SHP77 (cell line): Measurements from ENCODE around the gene THAP4.
"Not testable (repeated sequence)": the region's sequence is repeated elsewhere in the genome, so short reads cannot be mapped to it uniquely, and the experiment has no call there.

Experiments used
- DNase-seq, 2 experiments: peaks; one replicate each; lab custom pipeline; 2025; lab: John Stamatoyannopoulos, UW

The THAP4 gene

DNA sequence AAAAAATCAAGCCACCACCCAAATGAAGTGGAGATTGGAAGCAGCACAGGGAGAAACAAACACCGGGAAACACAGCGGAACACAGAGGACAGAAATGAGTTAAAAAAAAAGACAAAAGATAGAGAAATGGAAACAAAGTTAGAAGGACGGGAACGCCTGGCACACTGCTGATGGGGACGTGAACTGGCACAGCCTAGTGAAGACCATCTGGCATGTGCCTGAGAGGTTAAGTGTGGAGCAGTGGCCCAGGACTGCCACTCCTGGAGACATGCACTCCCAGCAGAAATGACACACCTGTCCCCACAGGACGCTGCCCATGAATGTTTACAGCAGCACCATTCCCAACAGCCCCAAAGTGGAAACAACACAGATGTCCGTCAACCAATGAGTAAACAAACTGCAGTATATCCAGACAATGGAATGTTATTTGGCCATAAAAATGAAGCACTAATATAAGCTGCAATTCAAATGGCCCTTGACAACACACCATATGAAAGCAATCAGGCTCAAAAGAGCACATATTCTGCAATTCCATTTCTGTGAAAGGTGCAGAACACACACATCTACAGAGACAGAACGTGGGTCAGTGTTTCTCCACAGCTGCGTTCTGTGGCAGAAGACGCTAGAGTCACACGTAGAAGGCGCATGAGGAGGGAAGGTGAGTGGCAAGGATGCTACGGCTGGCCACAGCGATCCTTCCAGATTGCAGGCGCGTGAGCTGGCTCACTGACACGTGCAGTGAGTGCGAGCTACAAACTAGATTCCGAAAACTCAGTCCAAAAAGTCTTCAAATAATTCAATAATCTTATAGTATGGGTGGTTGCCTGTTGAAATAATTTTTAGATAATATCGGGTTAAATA, 24.6 kb downstream of the THAP4 start:
- DNase-seq: no peak

DNA sequence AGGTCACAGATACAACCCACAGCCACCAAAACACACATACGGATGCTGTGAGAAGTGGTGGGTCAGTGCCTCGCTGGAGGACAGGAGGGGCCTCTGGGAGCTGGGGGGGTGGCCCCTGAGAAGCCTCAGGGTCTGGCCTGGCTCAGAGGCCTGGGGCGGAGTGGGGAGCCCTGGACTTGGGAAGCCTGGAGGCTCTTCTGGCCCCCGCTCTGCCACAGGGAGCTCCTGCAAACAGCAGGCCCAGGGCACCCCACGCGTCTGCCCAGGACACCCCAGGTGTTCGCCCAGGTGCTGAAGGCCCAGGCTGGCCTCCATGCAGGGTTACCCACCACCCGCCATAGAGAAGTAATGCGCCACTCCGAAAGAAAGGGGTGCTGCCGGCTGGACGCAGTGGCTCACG, 25.9 kb downstream of the THAP4 start:
- DNase-seq: no peak

DNA sequence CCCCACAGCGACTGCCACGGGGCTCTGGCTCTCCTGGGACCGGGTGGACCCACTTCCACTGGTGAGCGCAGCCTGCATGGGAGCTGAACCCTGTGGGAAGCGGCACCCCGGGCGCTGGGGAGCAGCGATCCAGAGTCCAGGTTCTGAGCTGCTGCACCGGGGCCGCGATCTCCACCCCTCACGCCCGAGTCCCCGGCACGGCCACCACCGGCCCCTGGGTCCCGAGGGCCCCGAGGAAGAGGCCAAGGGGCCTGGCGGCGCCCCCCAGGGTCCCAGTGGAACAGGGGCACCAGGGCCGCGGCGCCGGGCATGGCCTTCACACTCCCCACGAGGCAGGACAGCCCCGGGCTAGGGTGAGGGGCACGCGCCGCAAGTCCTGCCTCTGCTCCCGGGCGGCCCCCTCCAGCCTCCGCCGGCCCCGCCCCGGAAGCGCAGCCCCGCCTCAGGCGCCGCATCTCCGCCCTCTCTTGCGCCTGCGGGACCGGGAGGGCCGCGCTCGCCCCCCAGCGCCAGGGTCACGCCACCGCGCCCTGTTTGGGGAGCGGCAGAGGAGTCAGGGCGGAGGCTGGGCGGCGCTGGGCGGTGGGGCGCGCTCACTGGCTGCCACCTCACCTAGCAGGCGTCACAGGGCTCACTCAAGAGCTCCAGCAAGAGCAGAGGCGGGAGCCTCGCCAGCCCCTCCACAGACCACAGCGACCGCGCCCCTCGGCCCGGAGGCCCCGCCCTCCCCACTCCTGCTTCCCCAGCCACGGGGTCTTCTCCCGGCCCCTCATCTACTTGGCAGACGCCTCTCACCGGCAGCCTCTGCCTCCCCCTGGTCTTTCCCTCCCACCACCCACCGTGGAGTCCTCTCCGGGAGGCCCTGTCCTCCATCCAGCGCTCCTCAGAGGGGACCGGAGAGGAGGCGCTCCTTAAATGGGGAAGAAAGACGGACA, 26.8 kb downstream of the THAP4 start:
- DNase-seq: no peak

DNA sequence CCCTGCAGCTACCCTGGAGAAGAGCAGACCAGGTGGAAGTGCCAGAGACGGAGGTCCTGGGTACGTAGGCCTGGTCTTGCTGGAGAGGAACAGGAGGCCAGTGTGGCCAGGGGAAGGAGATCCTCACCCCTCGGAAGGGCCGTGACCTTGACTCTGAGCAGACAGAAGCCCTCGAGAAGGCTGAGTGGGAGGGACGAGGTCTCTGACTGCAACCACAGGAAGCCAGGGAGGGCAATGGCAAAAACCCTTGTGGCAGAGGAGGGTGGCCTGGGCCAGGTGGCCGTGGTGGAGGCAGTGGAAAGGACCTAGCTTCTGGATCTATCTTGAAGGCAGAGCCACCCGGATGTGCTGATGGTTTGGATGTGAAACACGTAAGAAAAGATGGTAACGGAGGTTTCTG, 28.1 kb downstream of the THAP4 start:
- DNase-seq: no peak

- no peak for DNase-seq
Measured at GRCh38 chr2:241607162-241607885, 29.6 kb downstream of the THAP4 start.

- no peak for DNase-seq
Measured at GRCh38 chr2:241606186-241606585, 30.8 kb downstream of the THAP4 start.

DNA sequence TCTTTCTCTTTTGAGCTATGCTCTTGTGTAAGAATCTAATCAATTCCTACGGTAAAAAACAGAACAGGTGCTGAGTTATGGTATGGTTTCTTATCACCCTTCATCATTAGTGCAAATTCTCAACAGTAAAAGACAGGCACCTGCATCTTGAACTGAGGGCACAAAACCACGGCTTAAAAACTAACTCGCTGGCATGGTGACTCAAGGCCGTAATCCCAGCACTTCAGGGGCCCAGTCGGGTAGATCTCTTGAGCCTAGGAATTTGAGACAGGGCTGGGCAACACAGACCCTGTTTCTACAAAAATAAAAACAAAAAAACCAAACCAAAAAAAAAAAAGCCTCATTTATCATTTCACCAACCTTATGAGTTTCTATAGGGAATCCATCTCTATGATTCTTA, 33.3 kb downstream of the THAP4 start:
- DNase-seq: no peak

- no peak for DNase-seq
Measured at GRCh38 chr2:241602720-241603119, 34.2 kb downstream of the THAP4 start.

GRCh38 chr2:241601841-241602240, 35.1 kb downstream of the THAP4 start:
- no peak for DNase-seq

DNA sequence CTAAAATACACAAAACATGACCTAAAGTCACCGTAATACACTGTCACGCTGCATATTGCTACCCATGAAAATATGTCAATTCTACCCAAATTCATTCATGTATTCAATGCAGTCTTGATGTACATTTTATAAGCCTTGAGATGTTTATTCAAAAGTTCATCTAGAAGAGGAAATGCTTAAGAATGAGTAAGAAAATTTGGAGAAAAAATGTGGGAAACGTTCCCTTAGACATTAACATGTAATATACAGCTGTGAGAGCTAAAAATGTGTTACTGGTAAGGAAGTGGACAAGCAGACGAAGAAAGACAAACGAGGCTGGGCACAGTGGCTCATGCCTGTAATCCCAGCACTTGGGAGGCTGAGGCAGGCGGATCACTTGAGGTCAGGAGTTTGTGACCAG, 37.3 kb downstream of the THAP4 start:
- no peak for DNase-seq

DNA sequence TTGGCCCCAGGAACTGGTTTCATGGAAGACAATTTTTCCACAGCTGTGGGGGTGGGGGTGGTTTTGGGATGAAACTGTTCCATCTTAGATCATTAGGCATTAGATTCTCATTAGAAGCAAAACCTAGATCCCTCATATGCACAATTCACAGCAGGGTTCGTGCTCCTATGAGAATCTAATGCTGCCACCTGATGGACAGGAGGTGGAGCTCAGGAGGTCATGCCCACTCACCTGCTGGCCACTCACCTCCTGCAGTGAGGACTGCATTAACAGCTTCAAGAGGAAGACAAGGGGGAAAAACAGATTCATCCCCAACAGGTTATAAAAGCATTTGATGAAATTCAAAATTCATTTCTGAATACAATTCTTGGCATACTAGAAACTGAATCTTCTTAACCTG, 38.5 kb downstream of the THAP4 start:
- DNase-seq: peak; percentile 14 to 32

GRCh38 chr2:241598061-241598460, 38.9 kb downstream of the THAP4 start:
- no peak for DNase-seq

DNA sequence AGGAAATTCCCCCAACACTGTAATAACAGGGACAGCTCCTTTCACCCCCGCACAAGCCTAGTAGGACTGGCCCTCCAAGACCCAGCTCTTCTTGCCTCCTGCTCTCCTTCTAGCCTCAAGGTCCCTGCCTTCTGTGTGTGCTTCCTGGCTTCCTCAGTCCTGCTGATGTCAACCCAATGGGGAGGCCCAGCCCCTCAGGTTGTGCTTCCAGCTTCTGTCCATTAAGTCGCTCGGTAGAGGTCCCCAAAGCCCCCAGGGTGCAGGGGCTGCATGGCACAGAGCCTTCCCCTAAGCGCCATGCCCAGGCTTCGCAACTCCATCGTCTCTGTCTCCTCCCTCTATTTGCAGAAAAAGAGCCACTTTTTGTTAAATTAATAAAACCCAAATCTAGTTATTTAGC, 39.4 kb downstream of the THAP4 start:
- no peak for DNase-seq

DNA sequence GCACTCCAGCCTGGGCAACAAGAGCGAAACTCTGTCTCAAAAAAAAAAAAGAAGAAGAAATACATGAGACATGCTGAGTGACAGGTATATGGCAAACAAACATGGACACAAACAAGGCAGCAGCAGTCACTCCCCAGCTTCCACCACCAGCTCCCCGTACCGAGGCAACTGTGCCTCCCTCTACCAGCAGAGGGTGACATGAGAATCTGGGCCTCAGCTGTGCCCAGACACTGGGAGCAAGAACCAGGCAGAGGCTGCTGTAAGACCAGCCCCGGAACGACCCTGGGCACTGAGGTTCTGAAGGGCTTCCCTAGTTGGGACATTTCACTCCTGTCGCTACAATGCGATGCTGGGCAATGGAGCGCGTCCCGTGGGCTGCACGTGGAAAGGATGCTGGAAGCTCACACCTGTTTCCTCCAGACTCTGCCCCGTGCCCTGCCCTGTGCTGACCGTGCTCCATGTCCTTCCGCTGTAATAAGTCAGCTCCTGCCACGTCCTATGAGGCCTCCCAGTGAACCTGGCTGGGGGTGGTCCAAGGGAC, 41.3 kb downstream of the THAP4 start:
- DNase-seq: no peak

- no peak for DNase-seq
Measured at GRCh38 chr2:241593271-241593670, 43.7 kb downstream of the THAP4 start.

DNA sequence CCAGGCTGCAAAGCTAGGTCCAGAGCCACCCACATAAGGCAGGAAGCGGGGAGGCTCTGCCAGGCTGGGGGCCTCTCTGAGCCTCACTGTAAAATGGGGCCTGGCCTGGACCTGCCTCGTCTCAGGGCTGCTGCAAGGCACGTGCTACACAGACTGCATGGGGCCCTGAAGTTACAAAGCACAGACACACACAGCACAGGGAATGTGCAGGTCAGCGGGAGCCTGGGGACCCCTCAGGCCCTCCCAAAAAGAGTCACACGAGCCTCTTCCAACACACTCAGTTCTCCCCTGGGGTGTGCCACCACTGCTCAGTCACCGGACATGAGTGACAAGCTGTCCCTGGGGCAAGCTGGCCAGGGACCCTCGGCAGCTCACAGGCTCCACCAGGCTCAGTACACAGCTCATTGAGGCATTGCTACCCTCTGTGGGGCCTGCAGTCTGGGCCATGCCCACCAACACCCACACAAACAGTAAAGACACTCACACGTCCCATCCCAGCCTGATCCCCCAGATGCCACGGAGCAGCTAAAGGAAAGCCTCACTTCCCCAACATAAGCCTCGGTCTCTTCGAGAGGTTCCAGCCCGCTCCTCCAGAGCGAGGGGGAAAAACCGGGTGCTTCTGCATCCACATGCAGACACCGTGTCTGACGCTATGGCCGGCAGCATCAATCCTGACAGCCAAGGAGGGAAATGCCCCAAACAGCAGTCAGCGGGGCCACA, 44.7 kb downstream of the THAP4 start:
- DNase-seq: no peak

- DNase-seq: not testable (repeated sequence)
Measured at GRCh38 chr2:241590496-241591455, 46.2 kb downstream of the THAP4 start.

DNA sequence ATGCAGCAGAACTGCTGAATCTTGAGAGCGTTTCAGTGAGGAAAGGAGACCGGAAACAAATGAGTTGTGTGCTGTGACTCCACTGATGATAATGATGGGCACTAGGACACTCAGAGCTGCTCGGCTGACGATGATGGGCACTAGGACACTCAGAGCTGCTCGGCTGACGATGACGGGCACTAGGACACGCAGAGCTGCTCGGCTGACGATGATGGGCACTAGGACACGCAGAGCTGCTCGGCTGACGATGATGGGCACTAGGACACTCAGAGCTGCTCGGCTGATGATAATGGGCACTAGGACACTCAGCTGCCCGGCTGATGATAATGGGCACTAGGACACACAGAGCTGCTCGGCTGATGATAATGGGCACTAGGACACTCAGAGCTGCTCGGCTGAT, 47.1 kb downstream of the THAP4 start:
- not testable (repeated sequence) for DNase-seq

- no peak for DNase-seq
Measured at GRCh38 chr2:241586564-241587264, 50.2 kb downstream of the THAP4 start.

- no peak for DNase-seq
Measured at GRCh38 chr2:241584436-241584835, 52.5 kb downstream of the THAP4 start.
